HFF-Myc (cell line): Measurements from ENCODE around the gene CD28.

ENCODE experiments used
- DNase-seq: peaks from one replicate; pipeline ENCODE4 v3.0.0-alpha.2; 2011; ENCODE audit warnings: low read depth; ENCODE audit errors: extremely low read depth
- H3K4me3 ChIP-seq: replicated peaks from 2 replicates; pipeline ENCODE4 v1.5.1; 2011; ENCODE audit warnings: low read depth, mild to moderate bottlenecking, control low read depth, low read length
- TF ChIP-seq, protein P1 (sequence below): IDR thresholded peaks from 2 replicates; pipeline ENCODE4 v1.5.1; 2012; ENCODE audit warnings: mild to moderate bottlenecking, low read depth, low read length, control low read depth; ENCODE audit errors: missing control alignments

CD28 gene

DNA sequence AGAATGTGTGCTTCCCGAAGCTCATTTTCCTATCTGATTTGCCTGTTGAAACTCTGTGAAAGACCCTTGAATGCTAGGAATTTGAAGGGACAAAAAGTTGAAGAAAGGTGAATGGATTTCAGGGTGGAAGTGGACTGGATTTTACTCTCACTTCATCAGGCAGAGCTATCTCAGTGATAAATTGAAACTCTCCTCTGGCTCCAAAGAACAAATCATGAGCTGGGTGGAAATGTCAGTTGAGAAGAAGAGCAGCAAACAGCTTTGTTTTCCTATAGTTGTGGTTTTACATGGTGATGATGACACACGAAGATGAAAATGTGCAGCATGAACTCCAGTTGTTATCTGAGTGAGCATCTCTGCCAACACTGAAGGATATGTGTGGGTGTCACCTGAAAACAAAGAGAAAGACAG lies 34.4 kb downstream of the CD28 start:
- no peak overlapping the region for H3K4me3 ChIP-seq
- TF ChIP-seq, protein P1, sequence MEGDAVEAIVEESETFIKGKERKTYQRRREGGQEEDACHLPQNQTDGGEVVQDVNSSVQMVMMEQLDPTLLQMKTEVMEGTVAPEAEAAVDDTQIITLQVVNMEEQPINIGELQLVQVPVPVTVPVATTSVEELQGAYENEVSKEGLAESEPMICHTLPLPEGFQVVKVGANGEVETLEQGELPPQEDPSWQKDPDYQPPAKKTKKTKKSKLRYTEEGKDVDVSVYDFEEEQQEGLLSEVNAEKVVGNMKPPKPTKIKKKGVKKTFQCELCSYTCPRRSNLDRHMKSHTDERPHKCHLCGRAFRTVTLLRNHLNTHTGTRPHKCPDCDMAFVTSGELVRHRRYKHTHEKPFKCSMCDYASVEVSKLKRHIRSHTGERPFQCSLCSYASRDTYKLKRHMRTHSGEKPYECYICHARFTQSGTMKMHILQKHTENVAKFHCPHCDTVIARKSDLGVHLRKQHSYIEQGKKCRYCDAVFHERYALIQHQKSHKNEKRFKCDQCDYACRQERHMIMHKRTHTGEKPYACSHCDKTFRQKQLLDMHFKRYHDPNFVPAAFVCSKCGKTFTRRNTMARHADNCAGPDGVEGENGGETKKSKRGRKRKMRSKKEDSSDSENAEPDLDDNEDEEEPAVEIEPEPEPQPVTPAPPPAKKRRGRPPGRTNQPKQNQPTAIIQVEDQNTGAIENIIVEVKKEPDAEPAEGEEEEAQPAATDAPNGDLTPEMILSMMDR: no peak
- DNase-seq: no peak

DNA sequence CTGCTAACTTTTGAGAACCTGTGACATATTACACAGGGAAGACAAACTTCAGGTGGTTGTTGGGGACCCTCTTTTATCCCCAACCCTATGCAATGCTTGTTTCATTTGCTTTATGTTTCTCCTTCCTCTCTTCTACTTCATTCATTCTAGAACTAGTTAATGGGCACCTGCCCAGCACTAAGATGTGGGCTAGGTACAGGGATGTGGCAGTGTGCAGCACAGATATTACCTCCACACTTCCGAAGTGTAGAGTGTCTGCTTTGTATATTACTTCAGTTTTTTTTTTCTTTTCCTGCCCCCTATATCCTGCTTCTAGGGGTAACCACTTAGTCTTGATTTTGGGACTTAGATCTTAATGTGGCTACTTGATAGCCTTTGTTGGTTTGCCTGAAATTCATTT lies 35.1 kb downstream of the CD28 start:
- TF ChIP-seq, protein P1: no peak
- no peak for DNase-seq
- no peak overlapping the region for H3K4me3 ChIP-seq

DNA sequence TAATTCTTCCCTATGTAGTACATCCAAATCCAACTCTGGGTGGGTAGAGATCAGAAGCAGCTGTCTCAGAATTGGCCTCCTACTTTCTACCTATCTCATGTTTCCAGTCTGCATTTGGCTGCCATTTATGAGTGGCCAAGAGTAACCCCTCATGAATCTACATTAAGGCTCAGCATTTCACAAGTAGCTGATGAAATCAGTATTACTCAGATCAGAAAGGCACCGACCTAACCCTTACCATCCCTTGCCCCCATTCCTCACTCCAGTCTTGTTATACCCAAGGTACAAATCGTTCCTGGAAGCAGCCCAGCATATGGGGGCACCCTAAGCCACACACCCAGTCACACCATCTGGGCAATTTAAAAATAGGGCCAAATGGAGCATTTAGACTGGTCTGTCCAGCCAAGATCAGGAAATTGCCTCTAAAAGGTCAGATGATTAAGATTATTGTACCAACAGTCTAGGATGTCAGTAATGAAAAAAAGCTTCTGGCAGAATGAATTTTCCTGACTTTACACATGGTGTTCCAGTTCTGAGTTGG lies 37.1 kb downstream of the CD28 start:
- no peak overlapping the region for H3K4me3 ChIP-seq
- no peak for DNase-seq
- TF ChIP-seq, protein P1: no peak

DNA sequence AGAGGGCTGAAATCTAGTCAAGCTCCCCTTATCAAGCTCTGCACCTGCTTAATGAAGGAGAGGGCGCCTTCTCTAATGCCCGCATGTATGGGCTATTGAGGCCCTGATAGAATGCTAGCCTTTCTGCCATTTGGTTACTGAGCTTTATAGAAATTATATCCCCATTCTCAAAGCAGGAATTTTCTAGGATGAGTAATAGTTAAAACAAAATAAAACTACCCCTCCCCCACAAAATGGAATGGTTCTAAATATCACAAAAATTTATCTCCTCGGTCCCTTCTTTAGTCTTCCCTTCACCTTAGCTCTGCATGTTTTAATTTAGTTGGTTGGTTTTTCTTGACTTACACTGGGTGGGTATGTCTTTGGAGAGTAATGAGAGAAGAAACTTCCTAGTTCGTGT lies 37.7 kb downstream of the CD28 start:
- TF ChIP-seq, protein P1: no peak
- no peak for DNase-seq
- H3K4me3 ChIP-seq: no peak overlapping the region

DNA sequence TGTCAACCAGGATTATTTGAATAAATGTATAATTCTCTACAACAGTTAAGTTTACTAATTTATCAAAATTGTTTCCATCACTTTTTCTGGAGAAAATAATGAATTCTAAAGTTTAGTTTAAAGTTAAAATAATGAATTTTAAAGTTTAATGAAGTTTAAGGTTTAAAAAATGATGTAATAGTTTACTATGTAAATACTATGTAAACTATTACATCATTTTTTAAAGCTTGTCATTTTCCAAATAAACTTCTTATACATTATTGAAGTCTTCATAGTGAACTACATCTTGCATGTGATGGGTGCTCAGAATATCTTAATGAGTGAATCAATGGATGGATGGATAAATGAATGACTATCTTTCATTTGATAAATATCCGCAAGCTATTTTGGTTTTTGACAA lies 38.8 kb downstream of the CD28 start:
- DNase-seq: no peak
- no peak overlapping the region for H3K4me3 ChIP-seq
- TF ChIP-seq, protein P1: no peak

DNA sequence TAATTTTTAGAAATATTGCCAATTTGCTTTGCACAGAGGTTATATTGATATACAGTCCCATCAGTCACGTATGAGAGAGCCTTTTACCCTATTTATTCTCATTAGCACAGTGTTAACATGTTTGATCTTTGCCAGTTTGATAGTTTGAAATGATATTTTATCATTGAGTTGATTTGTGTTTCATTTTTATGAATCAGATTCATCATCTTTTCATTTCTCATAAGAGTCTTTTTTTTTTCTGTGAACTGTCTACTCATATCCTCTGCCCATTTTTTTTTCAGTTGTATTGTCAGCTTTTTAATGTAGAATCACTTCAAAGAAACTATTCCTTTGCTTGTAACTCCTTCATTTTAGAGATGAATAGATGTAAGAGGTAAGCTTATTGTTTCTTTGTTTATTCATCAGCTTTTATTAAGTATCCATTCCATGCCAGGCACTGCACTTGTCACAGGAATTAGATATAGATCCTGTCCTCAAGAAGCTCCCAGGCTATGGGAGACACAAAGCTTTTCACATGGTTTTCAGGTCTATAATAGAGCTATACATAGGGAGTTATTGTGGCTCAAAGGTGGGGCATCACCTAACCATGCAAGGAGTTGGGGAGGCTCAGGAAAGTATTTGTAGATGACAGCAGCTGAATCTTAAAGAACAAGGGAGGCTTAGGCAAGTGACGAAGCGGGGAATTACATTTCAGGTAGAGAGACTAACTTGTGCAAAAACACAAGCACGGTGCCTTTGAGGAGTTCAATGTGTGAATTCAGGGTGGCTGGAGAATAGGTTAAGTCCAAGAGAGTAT lies 42.1 kb downstream of the CD28 start:
- H3K4me3 ChIP-seq: no peak overlapping the region
- DNase-seq: no peak
- TF ChIP-seq, protein P1: no peak
